Measurements from ENCODE around the gene PPIL1.
"Not testable (repeated sequence)": the region's sequence is repeated elsewhere in the genome, so short reads cannot be mapped to it uniquely, and the experiment has no call there.

The PPIL1 gene

GRCh38 chr6:36874443-36875249, at the start of gene PPIL1:
Gene PPIL1, minus strand, starts transcription at chr6:36874803. Its CDS starts 31 bp downstream, at chr6:36874772.
- peak; percentile 68 for DNase-seq (ENCODE audit: low read depth, low spot score)

GRCh38 chr6:36924131-36924530, 49.5 kb upstream of the PPIL1 start:
- DNase-seq (ENCODE audit: low read depth, low spot score): no peak

GRCh38 chr6:36920546-36920945, 45.9 kb upstream of the PPIL1 start:
- no peak for DNase-seq (ENCODE audit: low read depth, low spot score)

GRCh38 chr6:36920049-36920448, 45.4 kb upstream of the PPIL1 start:
- DNase-seq (ENCODE audit: low read depth, low spot score): no peak

GRCh38 chr6:36917541-36918193, 43.1 kb upstream of the PPIL1 start:
- DNase-seq (ENCODE audit: low read depth, low spot score): no peak

- no peak for DNase-seq (ENCODE audit: low read depth, low spot score)
Measured at GRCh38 chr6:36916126-36916525, 41.5 kb upstream of the PPIL1 start.

- no peak for DNase-seq (ENCODE audit: low read depth, low spot score)
Measured at GRCh38 chr6:36915599-36915998, 41.0 kb upstream of the PPIL1 start.

GRCh38 chr6:36914227-36914794, 39.7 kb upstream of the PPIL1 start:
- DNase-seq (ENCODE audit: low read depth, low spot score): no peak

- DNase-seq (ENCODE audit: low read depth, low spot score): no peak
Measured at GRCh38 chr6:36913082-36913481, 38.5 kb upstream of the PPIL1 start.

- peak; percentile 6 for DNase-seq (ENCODE audit: low read depth, low spot score)
Measured at GRCh38 chr6:36912586-36912985, 38.0 kb upstream of the PPIL1 start.

- DNase-seq (ENCODE audit: low read depth, low spot score): no peak
Measured at GRCh38 chr6:36912030-36912454, 37.4 kb upstream of the PPIL1 start.

- no peak for DNase-seq (ENCODE audit: low read depth, low spot score)
Measured at GRCh38 chr6:36908747-36909146, 34.1 kb upstream of the PPIL1 start.

- DNase-seq (ENCODE audit: low read depth, low spot score): no peak
Measured at GRCh38 chr6:36907781-36908180, 33.2 kb upstream of the PPIL1 start.

GRCh38 chr6:36906539-36907325, 32.1 kb upstream of the PPIL1 start:
- DNase-seq (ENCODE audit: low read depth, low spot score): no peak

- DNase-seq (ENCODE audit: low read depth, low spot score): no peak
Measured at GRCh38 chr6:36904851-36905393, 30.3 kb upstream of the PPIL1 start.

GRCh38 chr6:36904114-36904513, 29.5 kb upstream of the PPIL1 start:
- DNase-seq (ENCODE audit: low read depth, low spot score): no peak

- DNase-seq (ENCODE audit: low read depth, low spot score): no peak
Measured at GRCh38 chr6:36897609-36898008, 23.0 kb upstream of the PPIL1 start.

- no peak for DNase-seq (ENCODE audit: low read depth, low spot score)
Measured at GRCh38 chr6:36893976-36894932, 19.7 kb upstream of the PPIL1 start.

GRCh38 chr6:36891153-36891552, 16.6 kb upstream of the PPIL1 start:
- not testable (repeated sequence) for DNase-seq (ENCODE audit: low read depth, low spot score)

- no peak for DNase-seq (ENCODE audit: low read depth, low spot score)
Measured at GRCh38 chr6:36890112-36890663, 15.6 kb upstream of the PPIL1 start.
